BLaER1 (cell line): Measurements from ENCODE around the gene KLHL29.

Source experiments
- H3K27ac ChIP-seq: shearing (Covaris generic); formaldehyde crosslinking; 2 replicates; pipeline ENCODE4 v1.8.1; 2022
- H3K27me3 ChIP-seq: shearing (Covaris generic); formaldehyde crosslinking; 2 replicates; pipeline ENCODE4 v1.8.1; 2022
- H3K36me3 ChIP-seq: shearing (Covaris generic); formaldehyde crosslinking; 2 replicates; pipeline ENCODE4 v1.8.1; 2022
- H3K4me1 ChIP-seq: shearing (Covaris generic); formaldehyde crosslinking; 2 replicates; pipeline ENCODE4 v1.8.1; 2022
- H3K4me2 ChIP-seq: shearing (Covaris generic); formaldehyde crosslinking; 2 replicates; pipeline ENCODE4 v1.8.1; 2022
- H3K4me3 ChIP-seq: shearing (Covaris generic); formaldehyde crosslinking; 2 replicates; pipeline ENCODE4 v1.8.1; 2022
- H3K9ac ChIP-seq: shearing (Covaris generic); formaldehyde crosslinking; 2 replicates; pipeline ENCODE4 v1.8.1; 2022
- H3K9me3 ChIP-seq: shearing (Covaris generic); formaldehyde crosslinking; 2 replicates; pipeline ENCODE4 v1.8.1; 2022
- H4K20me1 ChIP-seq: shearing (Covaris generic); formaldehyde crosslinking; 2 replicates; pipeline ENCODE4 v1.8.1; 2022
- Cebpa-rat ChIP-seq: shearing (Covaris generic); IDR thresholded peaks from 2 replicates; pipeline ENCODE4 v1.8.1; 2022

KLHL29 gene

GRCh38 chr2:23529659-23530058, 144.7 kb downstream of the KLHL29 start:
- Histone ChIP-seq H3K4me2 (no peak overlapping the region), H3K4me1 (peaks cover 44% of the 10 kb centered on the region), H3K27ac (no peak overlapping the region), H3K36me3 (no peaks in the 10 kb centered on the region), H3K27me3 (no peaks in the 10 kb centered on the region), H3K4me3 (no peak overlapping the region), H3K9ac (no peak overlapping the region), H3K9me3 (no peaks in the 10 kb centered on the region), H4K20me1 (no peaks in the 10 kb centered on the region)
- TF ChIP-seq Cebpa-rat, result no peak

GRCh38 chr2:23530206-23530908, 145.4 kb downstream of the KLHL29 start:
- peaks cover 51% of the 10 kb centered on the region for H3K4me1 ChIP-seq
- H3K27me3 ChIP-seq, result no peaks in the 10 kb centered on the region
- H3K9ac ChIP-seq, result no peak overlapping the region
- H4K20me1 ChIP-seq, result no peaks in the 10 kb centered on the region
- no peaks in the 10 kb centered on the region for H3K9me3 ChIP-seq
- H3K27ac ChIP-seq, result no peak overlapping the region
- no peak for TF ChIP-seq Cebpa-rat
- no peak overlapping the region for H3K4me3 ChIP-seq
- H3K36me3 ChIP-seq, result no peaks in the 10 kb centered on the region
- H3K4me2 ChIP-seq, result no peak overlapping the region

GRCh38 chr2:23530909-23531276, 145.9 kb downstream of the KLHL29 start:
- H4K20me1 ChIP-seq, result no peaks in the 10 kb centered on the region
- no peak overlapping the region for H3K4me3 ChIP-seq
- no peak overlapping the region for H3K27ac ChIP-seq
- no peaks in the 10 kb centered on the region for H3K27me3 ChIP-seq
- H3K9ac ChIP-seq, result no peak overlapping the region
- no peaks in the 10 kb centered on the region for H3K36me3 ChIP-seq
- H3K4me2 ChIP-seq, result no peak overlapping the region
- peaks cover 53% of the 10 kb centered on the region for H3K4me1 ChIP-seq
- TF ChIP-seq Cebpa-rat, result no peak
- H3K9me3 ChIP-seq, result no peaks in the 10 kb centered on the region

- H3K4me3 ChIP-seq, result no peak overlapping the region
- peak overlapping the region; percentile 90 for H3K4me2 ChIP-seq
- peaks cover 49% of the 10 kb centered on the region for H3K4me1 ChIP-seq
- no peaks in the 10 kb centered on the region for H3K36me3 ChIP-seq
- no peaks in the 10 kb centered on the region for H3K27me3 ChIP-seq
- no peaks in the 10 kb centered on the region for H3K9me3 ChIP-seq
- TF ChIP-seq Cebpa-rat, result no peak
- H4K20me1 ChIP-seq, result no peaks in the 10 kb centered on the region
- H3K27ac ChIP-seq, result no peak overlapping the region
- no peak overlapping the region for H3K9ac ChIP-seq
Observed at GRCh38 chr2:23531280-23531679, 146.3 kb downstream of the KLHL29 start.

GRCh38 chr2:23531881-23532280, 146.9 kb downstream of the KLHL29 start:
- Histone ChIP-seq H3K27me3 (no peaks in the 10 kb centered on the region), H3K36me3 (no peaks in the 10 kb centered on the region), H3K27ac (peak overlapping the region; percentile 61; the same call in 1 of the 2 replicates), H3K9me3 (no peaks in the 10 kb centered on the region), H3K4me1 (peaks cover 48% of the 10 kb centered on the region), H3K4me2 (peak overlapping the region; percentile 90), H3K9ac (peak overlapping the region; percentile 70), H3K4me3 (peak overlapping the region; percentile 47), H4K20me1 (no peaks in the 10 kb centered on the region)
- no peak for TF ChIP-seq Cebpa-rat

GRCh38 chr2:23532391-23533337, 147.7 kb downstream of the KLHL29 start:
- TF ChIP-seq Cebpa-rat, result no peak
- Histone ChIP-seq H3K4me1 (peaks cover 54% of the 10 kb centered on the region), H3K27ac (peak overlapping the region; percentile 61), H3K4me2 (peak overlapping the region; percentile 90), H3K36me3 (no peaks in the 10 kb centered on the region), H3K9me3 (no peaks in the 10 kb centered on the region), H3K9ac (peak overlapping the region; percentile 70), H3K4me3 (peak overlapping the region; percentile 47), H3K27me3 (no peaks in the 10 kb centered on the region), H4K20me1 (no peaks in the 10 kb centered on the region)

- H3K36me3 ChIP-seq, result no peaks in the 10 kb centered on the region
- peak overlapping the region; percentile 47 for H3K4me3 ChIP-seq
- TF ChIP-seq Cebpa-rat, result no peak
- H4K20me1 ChIP-seq, result no peaks in the 10 kb centered on the region
- no peaks in the 10 kb centered on the region for H3K27me3 ChIP-seq
- no peaks in the 10 kb centered on the region for H3K9me3 ChIP-seq
- peak overlapping the region; percentile 90 for H3K4me2 ChIP-seq
- H3K27ac ChIP-seq, result peak overlapping the region; percentile 61; the same call in 1 of the 2 replicates
- H3K4me1 ChIP-seq, result peaks cover 57% of the 10 kb centered on the region
- peak overlapping the region; percentile 70; the same call in 1 of the 2 replicates for H3K9ac ChIP-seq
Observed at GRCh38 chr2:23533338-23533695, 148.3 kb downstream of the KLHL29 start.

- Histone ChIP-seq H3K36me3 (no peaks in the 10 kb centered on the region), H3K9ac (no peak overlapping the region), H3K4me3 (no peak overlapping the region), H4K20me1 (no peaks in the 10 kb centered on the region), H3K9me3 (no peaks in the 10 kb centered on the region), H3K27ac (no peak overlapping the region), H3K4me2 (peak overlapping the region; percentile 11; the same call in 1 of the 2 replicates), H3K4me1 (peaks cover 57% of the 10 kb centered on the region), H3K27me3 (no peaks in the 10 kb centered on the region)
- no peak for TF ChIP-seq Cebpa-rat
Observed at GRCh38 chr2:23534771-23535170, 149.8 kb downstream of the KLHL29 start.

- H3K4me1 ChIP-seq, result peaks cover 52% of the 10 kb centered on the region
- no peak overlapping the region for H3K4me3 ChIP-seq
- no peaks in the 10 kb centered on the region for H4K20me1 ChIP-seq
- H3K4me2 ChIP-seq, result no peak overlapping the region
- no peak for TF ChIP-seq Cebpa-rat
- no peaks in the 10 kb centered on the region for H3K27me3 ChIP-seq
- no peak overlapping the region for H3K27ac ChIP-seq
- H3K9me3 ChIP-seq, result no peaks in the 10 kb centered on the region
- no peaks in the 10 kb centered on the region for H3K36me3 ChIP-seq
- no peak overlapping the region for H3K9ac ChIP-seq
Observed at GRCh38 chr2:23536326-23536725, 151.3 kb downstream of the KLHL29 start.

- no peaks in the 10 kb centered on the region for H3K9me3 ChIP-seq
- no peak for TF ChIP-seq Cebpa-rat
- no peak overlapping the region for H3K9ac ChIP-seq
- H3K4me2 ChIP-seq, result peak overlapping the region; percentile 43; the same call in 1 of the 2 replicates
- H3K4me3 ChIP-seq, result no peak overlapping the region
- H3K4me1 ChIP-seq, result peaks cover 47% of the 10 kb centered on the region
- no peaks in the 10 kb centered on the region for H4K20me1 ChIP-seq
- H3K27ac ChIP-seq, result no peak overlapping the region
- H3K36me3 ChIP-seq, result no peaks in the 10 kb centered on the region
- no peaks in the 10 kb centered on the region for H3K27me3 ChIP-seq
Observed at GRCh38 chr2:23537991-23538390, 153.0 kb downstream of the KLHL29 start.
